Measurements from ENCODE around the gene PDE4C.

The PDE4C gene

DNA sequence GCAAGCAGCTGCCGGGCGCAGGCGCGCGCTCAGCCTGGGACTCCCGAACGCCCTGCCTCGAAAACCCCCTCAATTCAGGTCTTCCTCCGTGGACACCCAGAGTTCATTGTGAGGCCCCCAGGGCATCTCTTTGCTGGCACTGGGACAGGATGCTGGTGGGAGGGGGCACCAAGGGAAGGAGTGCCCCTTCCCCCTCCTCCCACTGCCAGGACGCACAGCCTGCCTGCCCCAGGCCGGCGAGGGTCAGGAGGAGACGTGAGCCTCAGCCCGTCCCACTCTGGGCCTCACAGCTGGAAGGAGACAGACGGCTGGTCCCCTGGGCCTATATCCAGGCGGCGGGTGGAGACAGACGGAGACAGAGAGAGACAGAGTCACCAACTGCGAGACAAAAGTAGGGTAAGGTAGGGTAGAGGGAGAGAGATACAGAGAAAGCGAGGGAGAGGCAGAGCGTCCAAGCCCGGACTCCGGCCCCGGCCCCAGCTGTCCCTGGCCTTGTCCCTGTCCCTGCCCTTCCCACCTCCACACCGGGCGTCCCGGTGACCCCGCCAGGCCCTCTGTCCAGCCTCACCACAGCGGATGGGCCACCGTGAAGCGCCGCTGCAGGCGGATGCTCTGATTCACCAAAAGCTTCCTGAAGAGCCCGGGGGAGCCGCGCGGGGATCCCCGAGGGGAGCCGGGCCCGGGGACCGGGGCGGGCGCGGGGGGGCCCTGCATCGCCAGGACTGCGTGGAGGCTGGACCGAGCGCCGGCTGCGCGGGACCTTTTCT lies at the start of gene PDE4C:
Gene PDE4C, minus strand, starts transcription at position 737 of the 767 bp plus-strand sequence. Its CDS starts 23 bp downstream, at position 714.
- no peak for DNase-seq

GRCh38 chr19:18274781-18275356 lies 48.6 kb upstream of the PDE4C start:
- no peak for DNase-seq

DNA sequence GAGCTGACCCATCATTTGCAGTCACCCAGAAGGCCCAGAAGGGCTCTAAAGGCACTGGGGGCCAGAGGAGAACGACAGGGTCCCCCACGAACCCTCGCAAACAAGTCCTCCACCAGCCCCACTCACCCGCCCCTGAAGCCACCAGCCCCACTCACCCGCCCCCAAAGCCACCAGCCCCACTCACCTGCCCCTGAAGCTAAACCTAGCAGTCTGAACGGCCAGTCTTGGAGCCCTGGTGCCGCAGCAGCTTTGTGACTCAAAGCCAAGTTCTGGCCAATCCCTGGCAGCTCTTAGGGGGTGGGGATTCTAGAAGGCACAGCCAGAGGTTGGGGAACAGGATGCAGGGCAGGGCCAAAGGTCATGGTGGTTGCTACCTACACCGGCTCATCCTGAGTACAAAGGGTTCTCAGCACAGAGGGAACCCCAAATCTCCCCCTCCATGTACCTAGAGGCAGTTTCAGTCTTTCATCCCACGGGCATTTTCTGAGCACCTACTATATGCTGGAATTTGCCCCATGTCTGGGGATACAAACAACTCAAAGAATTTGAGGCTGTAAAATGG lies 48.1 kb upstream of the PDE4C start, which contains the start of gene IQCN:
Gene IQCN, minus strand, starts transcription at position 234 of the 562 bp plus-strand sequence. CDS start 4,974 bp downstream, outside the sequence.
- DNase-seq, result no peak

GRCh38 chr19:18273561-18274218 lies 47.5 kb upstream of the PDE4C start:
- no peak for DNase-seq

GRCh38 chr19:18271433-18271841 lies 45.2 kb upstream of the PDE4C start:
- DNase-seq, result no peak

DNA sequence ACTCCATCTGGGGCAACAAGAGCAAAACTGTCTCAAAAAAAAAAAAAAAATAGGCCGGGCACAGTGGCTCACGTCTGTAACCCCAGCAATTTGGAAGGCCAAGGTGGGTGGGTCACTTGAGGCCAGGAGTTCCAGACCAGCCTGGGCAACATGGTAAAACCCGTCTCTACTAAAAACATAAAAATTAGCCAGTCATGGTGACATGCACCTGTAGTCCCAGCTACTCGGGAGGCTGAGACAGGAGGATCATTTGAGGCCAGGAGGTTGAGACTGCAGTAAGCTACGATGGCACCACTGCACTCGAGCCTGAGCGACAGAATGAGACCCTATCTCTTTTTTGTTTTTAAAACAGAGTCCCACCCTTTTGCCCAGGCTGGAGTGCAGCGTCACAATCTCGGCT lies 44.1 kb upstream of the PDE4C start:
- no peak for DNase-seq

DNA sequence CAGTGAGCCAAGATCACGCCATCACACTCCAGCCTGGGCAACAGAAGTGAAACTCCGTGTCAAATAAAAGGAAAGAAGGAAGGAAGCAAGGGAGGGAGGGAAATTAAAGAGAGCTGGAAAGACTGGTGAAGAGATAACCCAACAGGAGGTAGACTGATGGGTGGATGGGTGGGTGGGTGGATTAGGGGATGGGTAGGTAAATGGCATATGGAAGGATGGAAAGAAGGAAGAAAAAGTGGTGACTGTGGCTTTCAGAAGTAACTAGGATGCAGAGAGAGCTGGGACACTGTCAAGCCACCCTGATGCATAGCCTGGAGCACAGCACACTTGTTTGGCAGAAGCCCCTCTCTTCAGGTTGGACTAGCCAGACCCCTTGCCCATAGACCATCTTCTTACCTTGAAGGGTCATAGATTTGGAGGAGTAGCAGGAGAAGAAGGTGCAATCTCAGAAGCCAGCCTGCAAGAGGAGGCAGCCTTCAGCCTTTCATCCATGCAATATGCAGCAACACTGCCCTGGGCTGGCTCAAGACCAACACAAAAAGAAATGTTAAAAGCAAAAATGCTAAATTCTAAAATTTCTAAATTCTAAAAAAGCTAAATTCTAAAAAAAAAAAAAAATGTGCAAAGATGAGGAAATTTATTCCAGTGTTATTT lies 43.0 kb upstream of the PDE4C start:
- DNase-seq, result no peak

- no peak for DNase-seq
Observed at GRCh38 chr19:18266771-18267686, 40.8 kb upstream of the PDE4C start.

DNA sequence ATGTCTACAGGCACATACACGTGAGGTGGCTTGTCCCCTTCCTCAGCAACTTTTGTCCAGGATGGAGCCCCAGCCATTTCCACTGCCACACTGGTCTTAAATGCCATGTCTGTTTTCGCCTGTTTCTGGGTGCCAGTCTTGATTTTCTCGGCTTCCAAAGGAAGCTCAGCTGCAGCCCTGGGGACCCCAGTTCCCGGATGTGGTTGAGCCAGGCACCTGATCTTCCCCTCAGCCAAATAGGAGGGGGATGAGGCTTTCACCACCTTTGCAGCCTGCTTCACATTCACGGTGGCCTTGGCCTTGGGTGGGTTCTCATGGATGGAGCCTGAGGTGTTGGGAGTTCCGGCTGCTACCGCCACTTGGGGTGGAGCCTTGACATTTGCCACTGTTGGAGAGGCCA lies 39.3 kb upstream of the PDE4C start:
- DNase-seq, result no peak

DNA sequence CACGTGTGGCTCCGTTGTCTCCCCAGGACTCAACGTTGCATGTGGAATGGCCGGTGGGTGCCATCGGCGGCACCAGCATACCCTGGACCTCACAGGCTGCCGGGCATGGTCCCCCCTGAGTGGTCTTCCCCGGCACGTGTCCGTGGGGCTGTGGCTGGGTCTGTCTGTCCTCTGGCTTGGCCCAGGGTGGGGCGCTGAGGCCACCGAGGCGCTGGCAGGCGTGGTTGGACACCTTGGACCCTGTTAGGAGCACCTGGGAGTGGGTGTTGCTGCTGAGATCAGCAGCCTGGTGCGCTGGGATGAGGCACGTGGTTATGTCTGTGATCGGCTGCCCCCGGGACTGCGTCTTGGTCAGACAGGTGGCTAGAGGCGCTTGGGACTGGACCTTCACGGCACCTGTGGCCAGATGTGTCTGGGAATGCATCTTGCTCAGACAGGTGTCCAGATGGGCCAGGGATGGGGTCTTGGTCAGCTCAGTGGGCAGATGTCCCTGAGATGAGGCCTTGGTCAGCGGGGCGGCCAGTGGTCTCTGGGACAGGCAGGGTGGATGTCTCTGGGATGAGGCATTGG lies 38.8 kb upstream of the PDE4C start:
- no peak for DNase-seq

- no peak for DNase-seq
Observed at GRCh38 chr19:18264137-18264854, 38.1 kb upstream of the PDE4C start.

DNA sequence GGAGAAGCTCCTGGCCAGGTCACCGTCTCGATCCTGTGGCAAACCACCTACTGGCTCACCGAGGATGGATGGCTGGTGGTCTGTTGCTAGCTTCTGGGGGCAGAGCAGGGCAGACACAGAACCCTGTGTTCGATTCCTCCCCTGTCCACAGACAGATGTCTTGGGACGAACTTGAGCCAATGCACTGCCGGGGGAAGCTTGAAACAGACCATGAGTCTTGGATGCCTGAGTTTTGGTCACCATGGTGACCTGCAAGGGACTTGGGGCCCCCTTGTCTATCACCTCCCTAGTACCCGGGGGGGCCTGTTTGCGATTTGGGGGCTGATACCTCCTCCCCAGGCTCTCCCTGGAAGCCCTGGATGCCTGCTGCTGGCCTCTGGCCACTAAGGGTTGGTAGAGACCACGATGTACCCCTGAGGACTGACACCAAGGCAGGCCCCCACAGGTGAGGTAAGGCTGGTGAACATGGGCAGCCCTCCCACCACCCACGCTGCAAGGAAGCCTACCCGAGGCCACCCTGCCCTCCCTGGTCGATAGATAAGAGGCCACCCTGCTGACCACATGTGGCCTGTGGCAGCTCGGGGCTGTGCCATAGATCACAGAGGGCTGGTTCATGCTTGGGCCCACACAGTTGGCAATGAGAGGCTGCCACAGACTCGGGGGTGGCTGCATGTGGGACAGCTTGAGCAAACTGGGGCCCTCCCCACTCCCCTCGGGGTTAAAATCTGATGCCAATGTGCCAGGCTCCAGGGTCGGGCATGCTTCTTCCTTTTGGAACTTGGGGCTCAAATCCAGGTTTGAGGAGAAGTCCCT lies 37.3 kb upstream of the PDE4C start:
- no peak for DNase-seq

- DNase-seq, result no peak
Observed at GRCh38 chr19:18262917-18263316, 36.7 kb upstream of the PDE4C start.

GRCh38 chr19:18262144-18262543 lies 35.9 kb upstream of the PDE4C start:
- no peak for DNase-seq

GRCh38 chr19:18261474-18261873 lies 35.2 kb upstream of the PDE4C start:
- DNase-seq, result no peak

- no peak for DNase-seq
Observed at GRCh38 chr19:18259893-18260292, 33.7 kb upstream of the PDE4C start.

- no peak for DNase-seq
Observed at GRCh38 chr19:18257503-18258470, 31.5 kb upstream of the PDE4C start.

Measured in SHP77 treated with DMSO at 0.1 percent for 48 hours (cell line).